LNCaP clone FGC (cell line): ENCODE data around the gene TLDC2.

Experiments used
- DNase-seq: peaks from one replicate; pipeline ENCODE4 v3.0.0-alpha.2; 2011; ENCODE audit warnings: low read depth
- H3K4me3 ChIP-seq: 2 replicates; pipeline ENCODE4 v1.5.1; 2011; ENCODE audit warnings: mild to moderate bottlenecking, low read depth, low read length, control low read depth
- TF ChIP-seq, protein P1 (sequence below): IDR thresholded peaks from 2 replicates; pipeline ENCODE4 v1.5.1; 2012; ENCODE audit warnings: mild to moderate bottlenecking; ENCODE audit not compliant: control insufficient read depth, insufficient read depth; ENCODE audit errors: extremely low read depth

Gene TLDC2

DNA sequence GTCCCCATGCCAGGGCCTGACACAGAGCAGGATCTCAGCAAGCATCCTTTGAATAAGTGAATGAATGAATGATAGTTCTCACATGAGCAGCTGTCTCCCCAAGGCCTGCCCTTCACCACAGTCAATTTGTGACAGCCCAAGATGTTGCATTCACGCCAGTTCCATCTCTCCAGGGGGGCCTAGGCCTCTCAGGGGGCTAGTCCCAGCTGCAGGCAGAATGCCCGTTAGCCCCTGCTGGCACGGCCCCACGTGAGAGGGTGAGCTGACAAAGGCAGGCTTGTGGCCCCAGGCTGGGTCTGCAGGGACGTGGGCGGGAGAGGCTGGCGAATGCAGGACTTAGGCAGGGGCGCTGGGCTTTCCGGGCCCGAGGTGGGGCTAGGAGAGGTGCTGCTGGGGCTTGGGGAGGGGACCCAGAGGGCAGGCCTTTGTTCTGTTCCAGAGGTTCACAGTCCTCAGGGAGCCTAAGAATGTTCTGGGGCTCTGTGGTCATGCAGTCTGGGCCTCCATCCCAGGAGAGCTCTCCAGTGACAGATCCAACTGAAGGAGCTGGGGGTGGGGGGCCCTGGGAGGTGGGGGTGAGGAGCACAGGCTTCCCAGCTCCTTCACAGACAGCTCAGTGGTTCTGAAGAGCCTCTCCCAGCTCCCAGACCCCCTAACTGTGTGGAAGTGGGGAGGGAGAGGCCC lies 30.5 kb upstream of the TLDC2 start:
- no peak overlapping the region for H3K4me3 ChIP-seq
- TF ChIP-seq, protein P1, sequence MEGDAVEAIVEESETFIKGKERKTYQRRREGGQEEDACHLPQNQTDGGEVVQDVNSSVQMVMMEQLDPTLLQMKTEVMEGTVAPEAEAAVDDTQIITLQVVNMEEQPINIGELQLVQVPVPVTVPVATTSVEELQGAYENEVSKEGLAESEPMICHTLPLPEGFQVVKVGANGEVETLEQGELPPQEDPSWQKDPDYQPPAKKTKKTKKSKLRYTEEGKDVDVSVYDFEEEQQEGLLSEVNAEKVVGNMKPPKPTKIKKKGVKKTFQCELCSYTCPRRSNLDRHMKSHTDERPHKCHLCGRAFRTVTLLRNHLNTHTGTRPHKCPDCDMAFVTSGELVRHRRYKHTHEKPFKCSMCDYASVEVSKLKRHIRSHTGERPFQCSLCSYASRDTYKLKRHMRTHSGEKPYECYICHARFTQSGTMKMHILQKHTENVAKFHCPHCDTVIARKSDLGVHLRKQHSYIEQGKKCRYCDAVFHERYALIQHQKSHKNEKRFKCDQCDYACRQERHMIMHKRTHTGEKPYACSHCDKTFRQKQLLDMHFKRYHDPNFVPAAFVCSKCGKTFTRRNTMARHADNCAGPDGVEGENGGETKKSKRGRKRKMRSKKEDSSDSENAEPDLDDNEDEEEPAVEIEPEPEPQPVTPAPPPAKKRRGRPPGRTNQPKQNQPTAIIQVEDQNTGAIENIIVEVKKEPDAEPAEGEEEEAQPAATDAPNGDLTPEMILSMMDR: no peak
- no peak for DNase-seq

DNA sequence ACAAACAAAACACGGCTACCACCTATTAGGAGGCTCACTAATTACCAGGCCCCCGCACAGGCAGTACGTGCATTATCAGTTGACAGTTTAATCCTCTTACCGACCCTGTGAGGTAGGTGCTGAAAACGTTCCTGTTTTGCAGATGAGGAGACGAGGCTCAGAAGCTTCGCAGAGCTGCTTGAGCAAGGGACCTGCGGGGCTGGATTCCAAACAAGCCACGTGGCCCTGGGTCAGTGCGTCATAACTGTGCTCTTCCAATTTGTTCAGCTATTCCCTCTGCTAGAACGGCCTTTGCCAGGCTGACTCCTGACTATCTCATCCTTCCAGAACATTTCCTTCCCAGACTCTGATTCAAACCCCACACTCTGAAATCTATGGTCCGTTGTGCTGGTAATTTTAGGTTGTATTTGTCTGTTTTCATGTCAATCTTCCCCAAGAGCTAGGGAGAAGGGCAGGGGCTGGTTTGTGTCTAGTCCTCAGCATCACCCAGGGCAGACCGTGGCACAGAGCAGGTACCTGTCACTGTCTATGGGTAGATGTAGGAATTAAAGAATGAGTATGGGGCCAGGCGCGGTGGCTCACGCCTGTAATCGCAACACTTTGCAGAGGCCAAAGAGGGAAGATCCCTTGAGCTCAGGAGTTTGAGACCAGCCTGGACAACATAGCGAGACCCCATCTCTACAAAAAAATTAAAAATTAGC lies 28.8 kb upstream of the TLDC2 start:
- H3K4me3 ChIP-seq: no peak overlapping the region
- no peak for DNase-seq
- TF ChIP-seq, protein P1: no peak

DNA sequence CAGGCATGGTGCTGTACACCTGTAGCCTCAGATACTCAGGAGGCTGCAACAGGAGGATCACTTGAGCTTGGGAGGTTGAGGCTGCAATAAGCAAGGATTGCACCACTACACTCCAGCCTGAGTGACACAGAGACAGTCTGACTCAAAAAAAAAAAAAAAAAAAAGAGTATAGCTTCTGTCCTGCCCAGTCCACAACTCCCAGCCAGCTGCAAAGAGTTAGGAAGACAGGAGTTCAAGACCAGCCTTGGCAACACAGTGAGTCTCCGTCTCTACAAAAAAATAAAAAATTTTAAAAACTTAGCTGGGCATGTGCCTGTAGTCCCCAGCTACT lies 28.3 kb upstream of the TLDC2 start:
- no peak for DNase-seq
- H3K4me3 ChIP-seq: no peak overlapping the region
- TF ChIP-seq, protein P1: no peak

DNA sequence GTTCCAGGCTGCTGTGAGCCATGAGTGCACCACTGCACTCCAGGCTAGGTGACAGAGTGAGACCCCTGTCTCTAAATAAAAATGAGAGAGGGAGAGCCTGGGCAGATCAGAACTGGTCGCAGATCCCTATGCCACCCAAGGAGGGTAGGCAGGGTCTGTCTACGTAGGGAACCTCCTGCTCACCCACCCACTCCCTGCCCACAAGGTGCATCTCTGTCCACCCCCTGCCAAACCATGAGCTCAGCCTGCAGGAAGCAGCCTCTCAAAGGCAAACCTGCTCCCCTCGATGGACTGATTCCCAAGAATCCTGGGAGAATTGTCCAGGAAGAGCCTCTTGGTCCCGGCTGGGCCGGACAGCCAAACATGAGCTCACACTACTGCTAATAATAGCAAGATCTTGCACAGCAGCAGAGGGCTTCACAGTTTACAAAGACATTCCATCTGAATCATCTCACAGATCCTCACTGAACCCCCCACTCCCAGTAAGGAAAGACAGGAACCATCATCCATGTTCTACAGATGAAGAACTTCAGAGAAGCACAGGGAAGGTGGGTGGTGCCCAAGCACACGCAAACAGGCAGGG lies 27.8 kb upstream of the TLDC2 start:
- no peak overlapping the region for H3K4me3 ChIP-seq
- TF ChIP-seq, protein P1: no peak
- no peak for DNase-seq

DNA sequence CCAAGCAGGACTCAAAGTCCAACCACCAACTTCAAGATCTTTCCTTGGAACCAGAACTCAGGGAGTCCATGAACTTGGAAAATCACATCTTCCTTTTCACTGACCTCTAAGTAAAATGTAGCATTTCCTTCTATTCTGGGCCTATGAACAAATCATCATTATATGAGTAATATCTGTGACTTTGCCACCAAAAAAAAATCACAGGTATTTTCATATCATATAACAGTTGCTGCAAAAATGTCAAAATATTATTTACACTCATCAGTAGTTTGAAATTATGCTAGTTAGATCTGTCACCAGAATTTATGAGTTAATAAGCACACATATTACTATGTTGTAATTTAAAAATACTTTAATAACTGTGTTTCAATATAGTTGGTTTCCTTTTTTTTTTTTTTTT lies 27.3 kb upstream of the TLDC2 start:
- TF ChIP-seq, protein P1: no peak

DNA sequence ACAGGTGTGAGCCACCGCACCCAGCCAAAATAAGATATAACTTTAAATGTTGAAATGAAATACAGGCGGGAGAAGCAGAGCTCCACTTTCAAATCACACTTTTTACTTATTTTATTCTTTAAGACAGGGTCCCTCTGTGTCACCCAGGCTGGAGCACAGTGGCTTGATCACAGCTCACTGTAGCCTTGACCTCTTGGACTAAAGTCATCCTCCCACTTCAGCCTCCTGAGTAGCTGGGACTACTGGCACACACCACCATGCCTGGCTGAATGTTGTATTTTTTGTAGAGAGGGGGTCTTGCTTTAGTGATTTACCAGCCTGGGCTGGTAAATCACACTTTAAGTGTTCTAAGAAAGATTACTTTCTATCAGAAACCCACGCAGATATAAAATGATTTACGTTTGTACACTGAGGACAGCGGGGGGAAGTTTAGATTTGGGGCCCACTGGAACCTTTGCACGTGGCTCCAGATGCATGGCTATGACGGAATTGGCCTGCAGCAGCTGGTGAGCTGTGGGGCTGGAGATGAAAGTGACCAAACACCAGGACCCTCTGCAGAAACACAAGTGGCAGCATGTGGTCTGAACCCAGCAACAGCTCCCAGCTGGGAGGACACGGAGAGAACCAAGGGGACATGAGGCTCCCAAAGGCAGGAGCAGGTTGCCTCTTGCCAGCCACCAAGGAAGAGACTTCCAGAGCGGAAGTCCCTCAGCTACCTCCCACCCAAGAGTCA lies 26.4 kb upstream of the TLDC2 start:
- TF ChIP-seq, protein P1: no peak
- no peak for DNase-seq
- H3K4me3 ChIP-seq: no peak overlapping the region

More for the DNA sequence above, 27.3 kb upstream of the TLDC2 start:
- DNase-seq: no peak
- no peak overlapping the region for H3K4me3 ChIP-seq
